Gastrocnemius medialis (tissue), 4 donors: ENCODE data around the gene DYNLRB1. TPM values are rescaled to one million over a fixed set of nuclear protein-coding genes. Genes with fewer than 3 reads are reported as not detected.
"Not testable (repeated sequence)": the region's sequence is repeated elsewhere in the genome, so short reads cannot be mapped to it uniquely, and the experiment has no call there.

ENCODE experiments used
- ATAC-seq, 2 donors: fragments of 150-250 bp; one replicate each; pipeline ENCODE4 v1.9.1; 2016
- DNase-seq, 2 donors: peaks; one replicate each; pipeline ENCODE4 v3.0.0-alpha.2; 2019
- H3K27ac ChIP-seq, 4 donors: fragments of 200-600 bp; sonication (generic); 1 replicate in 1 of 4; 2 replicates in 3 of 4; pipeline ENCODE4 v1.5.1; 2016 to 2018; ENCODE audit warnings: mild to moderate bottlenecking in 2 of 4, moderate library complexity in 1 of 4
- H3K27me3 ChIP-seq, 3 donors: fragments of 200-600 bp; sonication (generic) in 2 of 3; 1 replicate in 1 of 3; 2 replicates in 2 of 3; pipeline versions ENCODE4 v1.5.1 to v1.6.0; 2016 to 2019; ENCODE audit warnings: mild to moderate bottlenecking in 1 of 3, moderate library complexity in 1 of 3
- H3K36me3 ChIP-seq, 2 donors: fragments of 200-600 bp; sonication (generic) in 1 of 2; one replicate each; pipeline ENCODE4 v1.5.1; 2017 to 2018
- H3K4me1 ChIP-seq, 2 donors: fragments of 200-600 bp; sonication (generic) in 1 of 2; one replicate each; pipeline ENCODE4 v1.5.1; 2016 to 2017; ENCODE audit warnings: mild to moderate bottlenecking in 2 of 2
- H3K4me3 ChIP-seq, 4 donors: fragments of 200-600 bp; sonication (generic) in 3 of 4; 1 replicate in 1 of 4; 2 replicates in 3 of 4; pipeline ENCODE4 v1.5.1; 2016 to 2019; ENCODE audit warnings: mild to moderate bottlenecking in 2 of 4
- H3K9me3 ChIP-seq, 3 donors: fragments of 200-600 bp; sonication (generic) in 2 of 3; 1 replicate in 1 of 3; 2 replicates in 2 of 3; pipeline ENCODE4 v1.5.1; 2016 to 2019
- CTCF ChIP-seq, 5 experiments: fragments of 450-650 bp in 3 of 5; fragments of 200-600 bp in 2 of 5; sonication (generic) in 2 of 5; IDR thresholded peaks in 4 of 5; conservative IDR thresholded peaks in 1 of 5; 1 replicate in 4 of 5; 2 replicates in 1 of 5; pipeline ENCODE4 v1.5.1; 2016 to 2019; ENCODE audit warnings: antibody characterized with exemption in 5 of 5, mild to moderate bottlenecking in 3 of 5, moderate library complexity in 3 of 5
- POLR2A ChIP-seq, 2 donors: fragments of 450-650 bp; IDR thresholded peaks; one replicate each; pipeline ENCODE4 v1.6.1; 2017; ENCODE audit warnings: antibody characterized with exemption in 2 of 2, mild to moderate bottlenecking in 2 of 2, moderate library complexity in 2 of 2
- in situ Hi-C, 4 donors: fragments of 200-750 bp; cut with MboI; loops; one replicate each; pipeline versions ENCODE4 v1.15.0 to v1.8.0; 2017; ENCODE audit warnings: low sequenced_read_pairs in 4 of 4
- intact Hi-C: fragments of 100-400 bp; cut with DNase I; formaldehyde crosslinking; loops from one replicate; pipeline ENCODE4 v1.15.1; 2023; ENCODE audit warnings: low total_unique reads
- total RNA-seq, 4 donors: library from RNA; depleted of rRNA; stranded (reverse); fragments of >200 nt; gene quantifications; one replicate each; pipeline versions ENCODE4 v1.1.0 to v1.2.3, GENCODE V29; 2016

The DYNLRB1 gene
- total RNA-seq, 4 donors from 2014 or later: 115 to 216 (median 142) TPM

GRCh38 chr20:34495916-34496315, 20.3 kb upstream of the DYNLRB1 start:
- no peaks in the 10 kb centered on the region for H3K27me3 ChIP-seq
- DNase-seq (no peak), ATAC-seq (no peak)
- intact Hi-C loops: no loop called here
- H3K4me1 ChIP-seq: peaks cover 0 to 11% of the 10 kb centered on the region in 2 donors
- no peak overlapping the region for H3K4me3 ChIP-seq
- no peak overlapping the region for H3K27ac ChIP-seq
- no peak for TF ChIP-seq CTCF (IDR thresholded peaks at IDR 0.05 in 4 of 5, conservative IDR thresholded peaks at IDR 0.05 in 1 of 5)
- no peak for TF ChIP-seq POLR2A (IDR thresholded peaks at IDR 0.05)
- H3K36me3 ChIP-seq: peaks cover 0 to 42% of the 10 kb centered on the region in 2 donors
- no peaks in the 10 kb centered on the region for H3K9me3 ChIP-seq
- in situ Hi-C loops: no loop called here

GRCh38 chr20:34497596-34497995, 18.6 kb upstream of the DYNLRB1 start:
- intact Hi-C loops, DNase-seq, H3K4me3 ChIP-seq, H3K9me3 ChIP-seq, H3K27ac ChIP-seq, in situ Hi-C loops, ATAC-seq, H3K27me3 ChIP-seq: not testable (repeated sequence)
- Histone ChIP-seq H3K4me1 (peaks cover 0 to 11% of the 10 kb centered on the region in 2 donors), H3K36me3 (peaks cover 0 to 27% of the 10 kb centered on the region in 2 donors)

- intact Hi-C loops (no loop called here), in situ Hi-C loops (no loop called here)
- ATAC-seq (no peak), DNase-seq (no peak)
- no peak overlapping the region for H3K27ac ChIP-seq
- no peaks in the 10 kb centered on the region for H3K4me1 ChIP-seq
- H3K27me3 ChIP-seq: no peaks in the 10 kb centered on the region
- H3K36me3 ChIP-seq: peaks cover 0 to 29% of the 10 kb centered on the region in 2 donors
- H3K4me3 ChIP-seq: no peak overlapping the region
- no peaks in the 10 kb centered on the region for H3K9me3 ChIP-seq
- TF ChIP-seq CTCF (IDR thresholded peaks at IDR 0.05 in 4 of 5, conservative IDR thresholded peaks at IDR 0.05 in 1 of 5) (no peak), POLR2A (IDR thresholded peaks at IDR 0.05) (no peak)
Measured at GRCh38 chr20:34500823-34501222, 15.4 kb upstream of the DYNLRB1 start.

- Histone ChIP-seq H3K9me3 (no peaks in the 10 kb centered on the region), H3K4me1 (no peaks in the 10 kb centered on the region), H3K4me3 (no peak overlapping the region), H3K27me3 (no peaks in the 10 kb centered on the region), H3K36me3 (peaks cover 2 to 61% of the 10 kb centered on the region in 2 donors), H3K27ac (no peak overlapping the region)
- DNase-seq (no peak), ATAC-seq (no peak)
- TF ChIP-seq CTCF (IDR thresholded peaks at IDR 0.05 in 4 of 5, conservative IDR thresholded peaks at IDR 0.05 in 1 of 5) (no peak), POLR2A (IDR thresholded peaks at IDR 0.05) (no peak)
- intact Hi-C loops (no loop called here), in situ Hi-C loops (no loop called here)
Measured at GRCh38 chr20:34506480-34506879, 9.7 kb upstream of the DYNLRB1 start.

GRCh38 chr20:34507702-34508413, 8.4 kb upstream of the DYNLRB1 start:
- Histone ChIP-seq H3K27ac (no peak overlapping the region), H3K27me3 (no peaks in the 10 kb centered on the region), H3K4me3 (no peak overlapping the region), H3K36me3 (peaks cover 2 to 61% of the 10 kb centered on the region in 2 donors), H3K9me3 (no peaks in the 10 kb centered on the region), H3K4me1 (no peaks in the 10 kb centered on the region)
- TF ChIP-seq CTCF (IDR thresholded peaks at IDR 0.05 in 4 of 5, conservative IDR thresholded peaks at IDR 0.05 in 1 of 5) (no peak), POLR2A (IDR thresholded peaks at IDR 0.05) (no peak)
- in situ Hi-C loops: no loop called here
- no peak for ATAC-seq
- DNase-seq: no peak
- intact Hi-C loops: no loop called here
